Measurements from ENCODE around the gene GMNN.
"Not testable (repeated sequence)": the region's sequence is repeated elsewhere in the genome, so short reads cannot be mapped to it uniquely, and the experiment has no call there.

GRCh38 chr6:24750878-24751277 lies 23.9 kb upstream of the GMNN start:
- not testable (repeated sequence) for TF ChIP-seq CTCF, POLR2A (IDR thresholded peaks at IDR 0.05)
